SU-DHL-6 (cell line): ENCODE measurements around the gene INPP4A.
"Not testable (repeated sequence)": the region's sequence is repeated elsewhere in the genome, so short reads cannot be mapped to it uniquely, and the experiment has no call there.

ENCODE experiments used
- H2AFZ ChIP-seq: fragments of 200-600 bp; sonication (generic); 2 replicates; pipeline ENCODE4 v1.6.1; 2014; ENCODE audit warnings: low read depth, mild to moderate bottlenecking, moderate library complexity, mixed read lengths, antibody characterized with exemption, low read length; ENCODE audit not compliant: severe bottlenecking
- H3F3A ChIP-seq: fragments of 200-600 bp; shearing (Covaris generic); 2 replicates; pipeline ENCODE4 v1.6.0; 2016; ENCODE audit warnings: antibody characterized with exemption, mild to moderate bottlenecking; ENCODE audit not compliant: insufficient read depth
- H3K27ac ChIP-seq: fragments of 200-600 bp; sonication (generic); 2 replicates; pipeline ENCODE4 v1.5.1; 2016; ENCODE audit warnings: low read depth, mild to moderate bottlenecking, low read length, moderate library complexity, mixed read lengths
- H3K27me3 ChIP-seq: fragments of 200-600 bp; sonication (generic), shearing (Covaris generic); 2 replicates; pipeline ENCODE4 v1.6.0; 2014; ENCODE audit warnings: mild to moderate bottlenecking, low read length
- H3K36me3 ChIP-seq: fragments of 200-600 bp; sonication (generic); 2 replicates; pipeline ENCODE4 v1.6.1; 2014; ENCODE audit warnings: mild to moderate bottlenecking, low read length, mixed read lengths
- H3K4me2 ChIP-seq: fragments of 300-600, 200-600 bp; shearing (Covaris generic), sonication (generic); 2 replicates; pipeline ENCODE4 v1.6.0; 2014; ENCODE audit warnings: low read length, low read depth, mild to moderate bottlenecking; ENCODE audit not compliant: poor library complexity, severe bottlenecking
- H3K4me3 ChIP-seq: fragments of 200-600 bp; sonication (generic); 2 replicates; pipeline ENCODE4 v1.5.1; 2014; ENCODE audit warnings: antibody characterized with exemption, low read length, mild to moderate bottlenecking, mixed read lengths; ENCODE audit not compliant: insufficient read depth, poor library complexity, severe bottlenecking
- H3K79me2 ChIP-seq: fragments of 200-600 bp; sonication (generic); 2 replicates; pipeline ENCODE4 v1.6.1; 2014; ENCODE audit warnings: mild to moderate bottlenecking, low read length, moderate library complexity; ENCODE audit not compliant: insufficient read depth
- H3K9ac ChIP-seq: fragments of 200-600 bp; sonication (generic); 2 replicates; pipeline ENCODE4 v1.7.0; 2014; ENCODE audit warnings: mild to moderate bottlenecking, low read length
- H3K9me2 ChIP-seq: fragments of 200-600 bp; sonication (generic); replicated peaks from 2 replicates; pipeline ENCODE4 v1.6.1; 2014; ENCODE audit warnings: low read length; ENCODE audit not compliant: insufficient read depth
- H3K9me3 ChIP-seq: fragments of 200-600 bp; sonication (generic); 2 replicates; pipeline ENCODE4 v1.6.1; 2014; ENCODE audit warnings: low read length, mixed read lengths; ENCODE audit not compliant: insufficient read depth
- H4K20me1 ChIP-seq: fragments of 200-600 bp; sonication (generic); 2 replicates; pipeline ENCODE4 v1.6.1; 2014; ENCODE audit warnings: low read depth, mild to moderate bottlenecking, antibody characterized with exemption, low read length, moderate library complexity, mixed read lengths
- EZH2phosphoT487 ChIP-seq: fragments of 200-600 bp; sonication (generic), shearing (Covaris generic); conservative IDR thresholded peaks from 2 replicates; pipeline ENCODE4 v1.6.1; 2018; ENCODE audit warnings: mild to moderate bottlenecking, antibody characterized with exemption, low read length, moderate library complexity, mixed read lengths
- TF ChIP-seq, protein P1 (sequence below): fragments of 200-600 bp; sonication (generic); IDR thresholded peaks from one replicate; pipeline ENCODE4 v1.5.1; 2017; ENCODE audit warnings: antibody characterized with exemption, mild to moderate bottlenecking, low read length, moderate library complexity; ENCODE audit not compliant: insufficient read depth, poor library complexity, severe bottlenecking

Gene INPP4A

DNA sequence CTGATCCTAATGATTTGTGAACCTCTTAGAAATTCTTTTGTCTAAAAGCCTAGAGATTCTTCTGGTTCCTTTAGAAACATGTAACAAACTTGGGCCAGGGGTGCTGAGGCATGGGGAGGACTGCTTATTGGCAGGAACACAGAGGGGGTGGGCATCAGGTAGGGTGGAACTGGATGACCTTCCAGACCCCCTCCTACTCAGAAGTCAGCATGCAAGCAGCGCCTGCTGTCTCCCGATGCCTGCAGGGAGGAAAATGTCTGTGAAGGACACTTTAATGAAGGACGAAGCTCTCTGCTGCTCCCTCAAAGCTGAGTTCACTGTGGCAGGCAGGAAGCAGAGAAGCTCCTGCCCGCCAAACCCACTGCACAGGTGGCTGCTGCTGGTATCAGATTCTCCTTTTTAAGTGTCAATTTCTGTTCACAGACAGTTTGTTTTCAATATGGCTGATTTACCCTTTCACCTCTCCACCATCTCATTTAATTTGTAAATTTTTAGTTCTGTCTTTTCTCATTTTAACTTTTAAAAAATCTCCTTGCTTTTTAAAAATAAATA lies 144.3 kb downstream of the INPP4A start:
- Histone ChIP-seq H3K27ac (no peak overlapping the region), H2AFZ (no peak overlapping the region), H3F3A (no peaks in the 10 kb centered on the region), H3K36me3 (no peaks in the 10 kb centered on the region), H3K4me2 (no peak overlapping the region), H3K9ac (no peak overlapping the region), H3K79me2 (no peaks in the 10 kb centered on the region), H3K9me3 (no peaks in the 10 kb centered on the region), H3K4me3 (no peak overlapping the region), H4K20me1 (no peaks in the 10 kb centered on the region), H3K9me2 (no peaks in the 10 kb centered on the region), H3K27me3 (no peaks in the 10 kb centered on the region)
- TF ChIP-seq, protein P1, sequence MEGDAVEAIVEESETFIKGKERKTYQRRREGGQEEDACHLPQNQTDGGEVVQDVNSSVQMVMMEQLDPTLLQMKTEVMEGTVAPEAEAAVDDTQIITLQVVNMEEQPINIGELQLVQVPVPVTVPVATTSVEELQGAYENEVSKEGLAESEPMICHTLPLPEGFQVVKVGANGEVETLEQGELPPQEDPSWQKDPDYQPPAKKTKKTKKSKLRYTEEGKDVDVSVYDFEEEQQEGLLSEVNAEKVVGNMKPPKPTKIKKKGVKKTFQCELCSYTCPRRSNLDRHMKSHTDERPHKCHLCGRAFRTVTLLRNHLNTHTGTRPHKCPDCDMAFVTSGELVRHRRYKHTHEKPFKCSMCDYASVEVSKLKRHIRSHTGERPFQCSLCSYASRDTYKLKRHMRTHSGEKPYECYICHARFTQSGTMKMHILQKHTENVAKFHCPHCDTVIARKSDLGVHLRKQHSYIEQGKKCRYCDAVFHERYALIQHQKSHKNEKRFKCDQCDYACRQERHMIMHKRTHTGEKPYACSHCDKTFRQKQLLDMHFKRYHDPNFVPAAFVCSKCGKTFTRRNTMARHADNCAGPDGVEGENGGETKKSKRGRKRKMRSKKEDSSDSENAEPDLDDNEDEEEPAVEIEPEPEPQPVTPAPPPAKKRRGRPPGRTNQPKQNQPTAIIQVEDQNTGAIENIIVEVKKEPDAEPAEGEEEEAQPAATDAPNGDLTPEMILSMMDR: no peak
- no peak for TF ChIP-seq EZH2phosphoT487

DNA sequence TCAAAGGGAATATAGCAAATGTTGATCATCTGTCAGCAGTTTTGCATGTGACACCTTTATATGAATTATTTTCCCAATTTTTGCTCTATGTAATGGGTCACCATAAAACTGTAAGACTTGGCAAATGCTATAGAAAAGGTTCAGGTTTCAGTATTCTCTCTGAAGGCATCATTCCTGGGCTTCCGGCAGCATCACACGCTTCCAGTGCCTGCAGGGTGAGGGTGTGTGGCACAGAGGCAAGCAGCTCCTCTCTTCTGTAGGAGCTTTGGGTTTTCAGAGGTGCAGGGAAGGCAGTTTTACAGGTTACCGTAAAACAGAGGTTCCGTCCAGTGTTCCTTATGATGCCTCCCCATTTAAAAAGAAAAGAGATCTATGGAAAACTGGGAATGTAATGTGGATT lies 144.8 kb downstream of the INPP4A start:
- H3K36me3 ChIP-seq: no peaks in the 10 kb centered on the region
- TF ChIP-seq, protein P1: no peak
- no peak for TF ChIP-seq EZH2phosphoT487
- no peak overlapping the region for H3K9ac ChIP-seq
- no peaks in the 10 kb centered on the region for H3K9me2 ChIP-seq
- H3K27ac ChIP-seq: no peak overlapping the region
- H3K79me2 ChIP-seq: no peaks in the 10 kb centered on the region
- H3F3A ChIP-seq: no peaks in the 10 kb centered on the region
- no peak overlapping the region for H2AFZ ChIP-seq
- no peak overlapping the region for H3K4me2 ChIP-seq
- no peak overlapping the region for H3K4me3 ChIP-seq
- no peaks in the 10 kb centered on the region for H3K27me3 ChIP-seq
- no peaks in the 10 kb centered on the region for H4K20me1 ChIP-seq
- H3K9me3 ChIP-seq: no peaks in the 10 kb centered on the region

DNA sequence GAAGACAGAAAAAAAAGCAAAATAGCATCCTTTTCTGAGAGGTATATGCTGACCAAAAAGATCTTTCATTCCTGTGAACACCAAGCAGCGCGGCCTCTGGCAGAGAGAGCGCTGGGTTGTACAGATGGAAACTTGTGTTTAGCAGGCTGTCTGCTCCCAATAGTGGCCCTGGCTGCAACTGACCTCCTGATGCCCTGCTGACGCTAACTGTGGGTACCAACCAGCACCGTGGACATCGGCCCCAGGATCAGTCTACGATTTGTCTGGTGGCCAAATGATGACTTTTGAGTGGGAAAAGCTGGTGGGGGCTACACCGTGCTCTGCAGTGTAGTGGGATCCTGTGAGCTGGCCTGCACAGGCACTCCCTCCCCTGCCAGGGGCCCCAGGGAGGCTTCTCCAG lies 147.9 kb downstream of the INPP4A start:
- Histone ChIP-seq H3K27me3 (no peaks in the 10 kb centered on the region), H3K27ac (no peak overlapping the region), H3K9me2 (no peaks in the 10 kb centered on the region), H3K4me2 (no peak overlapping the region), H3K9me3 (no peaks in the 10 kb centered on the region), H3K36me3 (peaks cover 5% of the 10 kb centered on the region; the same call in 1 of the 2 replicates), H3K79me2 (no peaks in the 10 kb centered on the region), H2AFZ (no peak overlapping the region), H3F3A (no peaks in the 10 kb centered on the region), H3K9ac (no peak overlapping the region), H3K4me3 (no peak overlapping the region), H4K20me1 (no peaks in the 10 kb centered on the region)
- TF ChIP-seq EZH2phosphoT487: no peak
- TF ChIP-seq, protein P1: no peak

DNA sequence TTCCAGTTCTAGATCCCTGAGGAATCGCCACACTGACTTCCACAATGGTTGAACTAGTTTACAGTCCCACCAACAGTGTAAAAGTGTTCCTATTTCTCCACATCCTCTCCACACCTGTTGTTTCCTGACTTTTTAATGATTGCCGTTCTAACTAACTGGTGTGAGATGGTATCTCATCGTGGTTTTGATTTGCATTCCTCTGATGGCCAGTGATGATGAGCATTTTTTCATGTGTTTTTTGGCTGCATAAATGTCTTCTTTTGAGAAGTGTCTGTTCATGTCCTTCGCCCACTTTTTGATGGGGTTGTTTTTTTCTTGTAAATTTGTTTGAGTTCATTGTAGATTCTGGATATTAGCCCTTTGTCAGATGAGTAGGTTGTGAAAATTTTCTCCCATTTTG lies 150.0 kb downstream of the INPP4A start:
- not testable (repeated sequence) for H3K9me2 ChIP-seq, H3K79me2 ChIP-seq, H3K4me3 ChIP-seq, H4K20me1 ChIP-seq, H3K27me3 ChIP-seq, H3K36me3 ChIP-seq, H3K4me2 ChIP-seq, H3F3A ChIP-seq, H3K27ac ChIP-seq, H3K9me3 ChIP-seq, H2AFZ ChIP-seq, H3K9ac ChIP-seq
